Stimulated activated CD4-positive, alpha-beta T cell treated with anti-CD3 and anti-CD28 coated beads, Interleukin-2, amount 100 ng/mL, for 48 hours (primary cell): ENCODE results near the gene PBX3.
"Not testable (repeated sequence)": the region's sequence is repeated elsewhere in the genome, so short reads cannot be mapped to it uniquely, and the experiment has no call there.

Source experiments
- DNase-seq, 2 donors: peaks; one replicate each; pipeline ENCODE4 v3.0.0-alpha.2; 2020

PBX3 gene

GRCh38 chr9:125823874-125824406, 76.8 kb downstream of the PBX3 start:
- not testable (repeated sequence) for DNase-seq

GRCh38 chr9:125825762-125826161, 78.6 kb downstream of the PBX3 start:
- DNase-seq = no peak

- DNase-seq = no peak
These were observed 79.7 kb downstream of the PBX3 start for GRCh38 chr9:125826850-125827249.

- DNase-seq = peak; percentile 18 to 30
These were observed 82.6 kb downstream of the PBX3 start for GRCh38 chr9:125829743-125830142.

- DNase-seq = no peak
These were observed 83.9 kb downstream of the PBX3 start for GRCh38 chr9:125831054-125831453.

- no peak for DNase-seq
These were observed 84.4 kb downstream of the PBX3 start for GRCh38 chr9:125831616-125832015.

GRCh38 chr9:125835655-125836054, 88.5 kb downstream of the PBX3 start:
- no peak for DNase-seq

- no peak for DNase-seq
These were observed 92.1 kb downstream of the PBX3 start for GRCh38 chr9:125839317-125839716.

- no peak for DNase-seq
These were observed 94.3 kb downstream of the PBX3 start for GRCh38 chr9:125841444-125841843.

- no peak for DNase-seq
These were observed 95.1 kb downstream of the PBX3 start for GRCh38 chr9:125842242-125842641.

GRCh38 chr9:125843646-125844045, 96.5 kb downstream of the PBX3 start:
- DNase-seq = no peak

GRCh38 chr9:125844611-125845010, 97.4 kb downstream of the PBX3 start:
- no peak for DNase-seq

- no peak for DNase-seq
These were observed 98.2 kb downstream of the PBX3 start for GRCh38 chr9:125845271-125845808.

- no peak for DNase-seq
These were observed 100.6 kb downstream of the PBX3 start for GRCh38 chr9:125847735-125848134.

- DNase-seq = no peak
These were observed 103.0 kb downstream of the PBX3 start for GRCh38 chr9:125850106-125850632.

GRCh38 chr9:125850763-125851162, 103.6 kb downstream of the PBX3 start:
- no peak for DNase-seq

GRCh38 chr9:125851979-125852378, 104.8 kb downstream of the PBX3 start:
- DNase-seq = no peak

GRCh38 chr9:125852386-125852785, 105.2 kb downstream of the PBX3 start:
- no peak for DNase-seq

GRCh38 chr9:125854553-125855275, 107.5 kb downstream of the PBX3 start:
- no peak for DNase-seq

GRCh38 chr9:125856331-125856730, 109.2 kb downstream of the PBX3 start:
- DNase-seq = no peak

GRCh38 chr9:125861405-125862058, 114.4 kb downstream of the PBX3 start:
- DNase-seq = no peak

- no peak for DNase-seq
These were observed 116.8 kb downstream of the PBX3 start for GRCh38 chr9:125863923-125864322.

GRCh38 chr9:125867751-125868415, 120.7 kb downstream of the PBX3 start:
- DNase-seq = no peak
